H1 (cell line): ENCODE data around the gene PHACTR1. TPM values are rescaled to one million over a fixed set of nuclear protein-coding genes. Genes with fewer than 3 reads are reported as not detected.

Experiments used
- CTCF ChIA-PET: fragments of 300-600 bp; sonication (Branson Sonifier 250); formaldehyde crosslinking; loops from one replicate; lab custom pipeline; 2021; ENCODE audit not compliant: partially characterized antibody; lab: Charles Lee
- POLR2A ChIA-PET: fragments of 300-600 bp; sonication (Branson Sonifier 250); formaldehyde crosslinking; loops from one replicate; lab custom pipeline; 2021; ENCODE audit warnings: inconsistent platforms; ENCODE audit not compliant: partially characterized antibody; lab: Charles Lee
- DNase-seq, 2 experiments: peaks; one replicate each; pipeline versions ENCODE4 v3.0.0 to v3.0.0-alpha.2; 2010 to 2022; ENCODE audit warnings: low spot score in 2 of 2, low read depth in 1 of 2, mixed read lengths in 1 of 2
- FAIRE-seq: peaks from 2 replicates; lab custom pipeline; 2011; peaks lifted over from hg19 to GRCh38; lab: Jason Lieb, UNC
- H2AFZ ChIP-seq: 2 replicates; pipeline ENCODE4 v1.8.1; 2012; ENCODE audit warnings: low read length, inconsistent platforms
- H2AK5ac ChIP-seq: 2 replicates; pipeline ENCODE4 v1.6.1; 2013; ENCODE audit warnings: low read depth, low read length
- H2BK120ac ChIP-seq: replicated peaks from 2 replicates; pipeline ENCODE3; 2013; ENCODE audit warnings: low read depth, low read length, inconsistent platforms
- H2BK12ac ChIP-seq: 2 replicates; pipeline ENCODE4 v1.6.1; 2013; ENCODE audit warnings: low read depth, low read length
- H2BK15ac ChIP-seq: 2 replicates; pipeline ENCODE4 v1.6.1; 2013; ENCODE audit warnings: low read length
- H2BK20ac ChIP-seq: 2 replicates; pipeline ENCODE4 v1.6.1; 2013; ENCODE audit warnings: low read length
- H2BK5ac ChIP-seq: 2 replicates; pipeline ENCODE4 v1.6.1; 2013; ENCODE audit warnings: low read depth, low read length
- H3K14ac ChIP-seq: 2 replicates; pipeline ENCODE4 v1.6.1; 2013; ENCODE audit warnings: inconsistent platforms; ENCODE audit not compliant: insufficient read length
- H3K18ac ChIP-seq: 2 replicates; pipeline ENCODE4 v1.6.1; 2013; ENCODE audit warnings: low read length; ENCODE audit errors: extremely low read depth
- H3K23ac ChIP-seq: 2 replicates; pipeline ENCODE4 v1.6.1; 2013; ENCODE audit warnings: inconsistent platforms; ENCODE audit not compliant: insufficient read length
- H3K23me2 ChIP-seq: 2 replicates; pipeline ENCODE4 v1.6.1; 2013; ENCODE audit warnings: low read depth, low read length
- H3K27ac ChIP-seq: 2 replicates; pipeline ENCODE4 v1.6.1; 2011; ENCODE audit warnings: low read depth, low read length, inconsistent platforms
- H3K27me3 ChIP-seq, 4 experiments: replicated peaks in 1 of 4; 1 replicate in 1 of 4; 2 replicates in 3 of 4; pipeline versions ENCODE4 v1.6.1 to v1.8.1; 2011 to 2013; ENCODE audit warnings: low read length in 3 of 4, mild to moderate bottlenecking in 3 of 4, inconsistent platforms in 2 of 4, mixed read lengths in 2 of 4, moderate library complexity in 1 of 4; ENCODE audit not compliant: control insufficient read depth in 3 of 4, insufficient read depth in 3 of 4; ENCODE audit errors: extremely low read depth in 1 of 4
- H3K36me3 ChIP-seq, 4 experiments: 2 replicates each; pipeline versions ENCODE4 v1.6.1 to v1.8.1; 2011 to 2013; ENCODE audit warnings: mild to moderate bottlenecking in 4 of 4, low read length in 3 of 4, moderate library complexity in 2 of 4, control low read depth in 1 of 4, inconsistent platforms in 1 of 4; ENCODE audit not compliant: insufficient read depth in 4 of 4, control insufficient read depth in 2 of 4
- H3K4ac ChIP-seq: replicated peaks from 2 replicates; pipeline ENCODE3; 2013; ENCODE audit warnings: low read length, low read depth, mixed read lengths, inconsistent platforms; ENCODE audit not compliant: insufficient read length
- H3K4me1 ChIP-seq, 4 experiments: replicated peaks in 1 of 4; 1 replicate in 1 of 4; 2 replicates in 3 of 4; pipeline versions ENCODE4 v1.6.1 to v1.8.1; 2011 to 2013; ENCODE audit warnings: low read length in 3 of 4, inconsistent platforms in 2 of 4, mixed read lengths in 1 of 4; ENCODE audit not compliant: insufficient read depth in 4 of 4, control insufficient read depth in 3 of 4
- H3K4me2 ChIP-seq, 2 experiments: 2 replicates each; pipeline versions ENCODE4 v1.6.1 to v1.8.1; 2011 to 2013; ENCODE audit warnings: low read depth in 2 of 2, low read length in 2 of 2, control low read depth in 1 of 2, inconsistent platforms in 1 of 2, mild to moderate bottlenecking in 1 of 2; ENCODE audit not compliant: insufficient read depth in 1 of 2
- H3K4me3 ChIP-seq, 4 experiments: fragments of 200-600, 300-600 bp in 1 of 4; sonication (generic), shearing (Covaris generic), sonication (Bioruptor Twin) in 1 of 4; 2 replicates each; pipeline versions ENCODE4 v1.5.1 to v1.8.1; 2011 to 2016; ENCODE audit warnings: low read length in 4 of 4, low read depth in 3 of 4, control low read depth in 2 of 4, inconsistent platforms in 2 of 4, mild to moderate bottlenecking in 2 of 4, mixed read lengths in 1 of 4, moderate library complexity in 1 of 4; ENCODE audit not compliant: insufficient read depth in 2 of 4; ENCODE audit errors: extremely low read depth in 1 of 4
- H3K56ac ChIP-seq: replicated peaks from 2 replicates; pipeline ENCODE3; 2013; ENCODE audit warnings: low read depth, mild to moderate bottlenecking, mixed read lengths, low read length, inconsistent platforms; ENCODE audit not compliant: insufficient read length
- H3K79me1 ChIP-seq: 2 replicates; pipeline ENCODE4 v1.6.1; 2013; ENCODE audit warnings: low read depth, low read length, control low read depth
- H3K79me2 ChIP-seq, 2 experiments: 2 replicates each; pipeline versions ENCODE4 v1.6.1 to v1.8.1; 2012 to 2013; ENCODE audit warnings: low read length in 2 of 2, mild to moderate bottlenecking in 2 of 2, inconsistent platforms in 1 of 2; ENCODE audit not compliant: insufficient read depth in 2 of 2, control insufficient read depth in 1 of 2
- H3K9ac ChIP-seq, 4 experiments: replicated peaks in 1 of 4; 1 replicate in 1 of 4; 2 replicates in 3 of 4; pipeline versions ENCODE4 v1.6.1 to v1.8.1; 2011 to 2013; ENCODE audit warnings: low read depth in 3 of 4, low read length in 3 of 4, control low read depth in 2 of 4, mild to moderate bottlenecking in 2 of 4, moderate library complexity in 2 of 4, inconsistent platforms in 1 of 4; ENCODE audit errors: extremely low read depth in 1 of 4
- H3K9me3 ChIP-seq, 2 experiments: 2 replicates each; pipeline versions ENCODE4 v1.6.1 to v1.8.1; 2012 to 2013; ENCODE audit warnings: mild to moderate bottlenecking in 2 of 2, moderate library complexity in 2 of 2, control low read depth in 1 of 2, inconsistent platforms in 1 of 2, low read depth in 1 of 2, low read length in 1 of 2, mixed read lengths in 1 of 2; ENCODE audit not compliant: insufficient read depth in 2 of 2
- H4K20me1 ChIP-seq, 2 experiments: replicated peaks in 1 of 2; 2 replicates each; pipeline versions ENCODE3 to v1.8.1; 2011 to 2013; ENCODE audit warnings: inconsistent platforms in 2 of 2, low read length in 2 of 2, mild to moderate bottlenecking in 1 of 2; ENCODE audit not compliant: insufficient read depth in 2 of 2, control insufficient read depth in 1 of 2
- H4K5ac ChIP-seq: 2 replicates; pipeline ENCODE4 v1.6.1; 2013; ENCODE audit warnings: low read length, low read depth, mixed read lengths, inconsistent platforms; ENCODE audit not compliant: insufficient read length
- H4K8ac ChIP-seq: 2 replicates; pipeline ENCODE4 v1.8.0; 2013; ENCODE audit warnings: mild to moderate bottlenecking, moderate library complexity, low read length, inconsistent platforms; ENCODE audit not compliant: insufficient read depth; ENCODE audit errors: extremely low read depth
- H4K91ac ChIP-seq: replicated peaks from 2 replicates; pipeline ENCODE3; 2013; ENCODE audit warnings: low read length, mixed read lengths, inconsistent platforms; ENCODE audit not compliant: insufficient read length
- CBX5 ChIP-seq: fragments of 300-800, 300-1000 bp; sonication (generic); IDR thresholded peaks from 2 replicates; pipeline ENCODE4 v1.7.1; 2016; ENCODE audit warnings: antibody characterized with exemption, low read length, low read depth
- CBX8 ChIP-seq: fragments of 300-800, 300-1000 bp; sonication (generic); IDR thresholded peaks from 2 replicates; pipeline ENCODE4 v1.7.1; 2016; ENCODE audit warnings: low read depth, low read length, borderline replicate concordance
- CEBPB ChIP-seq: IDR thresholded peaks from 2 replicates; pipeline ENCODE4 v1.6.1; 2012; ENCODE audit warnings: low read depth, low read length
- CTCF ChIP-seq, 3 experiments: IDR thresholded peaks; 1 replicate in 2 of 3; 2 replicates in 1 of 3; pipeline versions ENCODE4 v1.5.1 to v1.6.1; 2011; ENCODE audit warnings: low read length in 3 of 3, mild to moderate bottlenecking in 3 of 3, inconsistent platforms in 2 of 3, low read depth in 1 of 3, moderate library complexity in 1 of 3; ENCODE audit not compliant: insufficient read depth in 1 of 3; ENCODE audit errors: control extremely low read depth in 1 of 3
- EZH2 ChIP-seq: fragments of 200-600 bp; sonication (generic); IDR thresholded peaks from 2 replicates; pipeline ENCODE4 v1.7.1; 2012; ENCODE audit warnings: low read depth, mild to moderate bottlenecking, moderate library complexity, low read length, inconsistent platforms; ENCODE audit not compliant: severe bottlenecking
- GABPA ChIP-seq: IDR thresholded peaks from 2 replicates; pipeline ENCODE4 v1.6.1; 2011; ENCODE audit warnings: mild to moderate bottlenecking, low read length, moderate library complexity, borderline replicate concordance; ENCODE audit not compliant: insufficient read depth
- SP1 ChIP-seq: IDR thresholded peaks from 2 replicates; pipeline ENCODE4 v1.6.1; 2011; ENCODE audit warnings: low read depth, low read length
- TEAD4 ChIP-seq: IDR thresholded peaks from 2 replicates; pipeline ENCODE4 v1.6.1; 2012; ENCODE audit warnings: low read depth, low read length, inconsistent platforms, mixed read lengths
- WGBS, 2 experiments: shearing (Covaris generic) in 1 of 2; methylation state at CpG; one replicate each; pipeline versions ENCODE4 v1.1.6 to v1.1.7; 2013 to 2015; ENCODE audit warnings: low lambda C conversion rate in 2 of 2, mixed read lengths in 2 of 2, inconsistent platforms in 1 of 2, low coverage in 1 of 2, missing lambda C conversion rate in 1 of 2; ENCODE audit not compliant: insufficient replicate concordance in 2 of 2, insufficient coverage in 1 of 2, insufficient read length in 1 of 2; ENCODE audit errors: extremely low coverage in 1 of 2, missing lambda C conversion rate in 1 of 2; 5-methylcytosine and 5-hydroxymethylcytosine counted together
- polyA plus RNA-seq, 7 experiments: library from polyadenylated mRNA; depleted of rRNA in 3 of 7; stranded (reverse) in 5 of 7; unstranded in 2 of 7; fragments of >200 nt in 5 of 7; fragments of 200-250 nt in 2 of 7; gene quantifications; 1 replicate in 5 of 7; 2 replicates in 1 of 7; 4 replicates in 1 of 7; pipeline versions ENCODE4 v1.2.1 to v1.2.3, GENCODE V29; 2011 to 2013; ENCODE audit warnings: missing spikeins in 2 of 7, mixed read lengths in 2 of 7
- total RNA-seq: library from RNA; stranded (reverse); fragmentation: NEBNext Ultra II Directional; extraction: Animal tissue kit (Norgen Biotek cat#: 25700); gene quantifications from 2 replicates; pipeline ENCODE4 v1.2.1, GENCODE V29; 2021

PHACTR1 gene
- total and polyA plus RNA-seq, 2 of the 8 experiments (the other 6 are each of a cell fraction or from before 2014, with no cell fraction given) = 3.9 to 17.1 TPM

GRCh38 chr6:12802440-12802839 is 85.9 kb downstream of the PHACTR1 start:
- H3K27me3 ChIP-seq = no peaks in the 10 kb centered on the region
- H3K9ac ChIP-seq = no peak overlapping the region
- no peak overlapping the region for H2BK20ac ChIP-seq
- H4K20me1 ChIP-seq = no peaks in the 10 kb centered on the region
- H3K23me2 ChIP-seq = no peaks in the 10 kb centered on the region; the same call in none of the 2 replicates
- H3K23ac ChIP-seq = no peak overlapping the region
- POLR2A ChIA-PET = no interaction called here
- no peak overlapping the region for H3K4ac ChIP-seq
- H2BK5ac ChIP-seq = no peak overlapping the region
- no peak overlapping the region for H4K5ac ChIP-seq
- H4K91ac ChIP-seq = no peak overlapping the region
- FAIRE-seq (no peak), DNase-seq (no peak)
- WGBS, 2 experiments = 73% methylated on average over 4 of the region's 4 CpGs; no CpG with 5 or more reads in 1 of the 2 experiments
- no peak overlapping the region for H3K4me3 ChIP-seq
- TF ChIP-seq CBX5 (no peak), SP1 (no peak), TEAD4 (no peak), EZH2 (no peak), CBX8 (no peak), CEBPB (peak; percentile 64; the same call in 1 of the 2 replicates), CTCF (IDR thresholded peaks at IDR 0.05; ENCODE audit: control extremely low read depth in 1 of 3, insufficient read depth in 1 of 3, low read depth in 1 of 3, low read length in 3 of 3) (no peak), GABPA (no peak)
- no peak overlapping the region for H2BK12ac ChIP-seq
- H2BK15ac ChIP-seq = no peak overlapping the region
- CTCF ChIA-PET = interaction anchor here (1.2 to 1.3 kb wide), 2 partner anchors 11 to 44 kb away, joined by 3 to 4 read pairs; no protein-coding TSS in a partner anchor
- no peaks in the 10 kb centered on the region for H3K4me1 ChIP-seq
- H3K9me3 ChIP-seq = no peaks in the 10 kb centered on the region
- H3K14ac ChIP-seq = no peak overlapping the region
- no peak overlapping the region for H3K27ac ChIP-seq
- H4K8ac ChIP-seq = no peak overlapping the region
- H3K18ac ChIP-seq = no peak overlapping the region
- H2BK120ac ChIP-seq = no peak overlapping the region
- no peaks in the 10 kb centered on the region for H3K79me2 ChIP-seq
- no peaks in the 10 kb centered on the region for H3K36me3 ChIP-seq
- no peak overlapping the region for H3K4me2 ChIP-seq
- no peak overlapping the region for H3K56ac ChIP-seq
- no peak overlapping the region for H2AFZ ChIP-seq
- H3K79me1 ChIP-seq = no peaks in the 10 kb centered on the region
- H2AK5ac ChIP-seq = no peak overlapping the region
